NB4 (cell line): ENCODE measurements around the gene ZCCHC9.

Source experiments
- MYC ChIP-seq: IDR thresholded peaks from 2 replicates; pipeline ENCODE4 v1.6.1; 2011; ENCODE audit warnings: low read depth, low read length
- POLR2A ChIP-seq: IDR thresholded peaks from 2 replicates; pipeline ENCODE4 v1.6.1; 2011; ENCODE audit warnings: mild to moderate bottlenecking; ENCODE audit not compliant: insufficient read length; ENCODE audit errors: extremely low read depth
- TF ChIP-seq, protein P1 (sequence below): IDR thresholded peaks from one replicate; pipeline ENCODE4 v1.5.1; 2012; ENCODE audit warnings: low read depth, low read length

DNA sequence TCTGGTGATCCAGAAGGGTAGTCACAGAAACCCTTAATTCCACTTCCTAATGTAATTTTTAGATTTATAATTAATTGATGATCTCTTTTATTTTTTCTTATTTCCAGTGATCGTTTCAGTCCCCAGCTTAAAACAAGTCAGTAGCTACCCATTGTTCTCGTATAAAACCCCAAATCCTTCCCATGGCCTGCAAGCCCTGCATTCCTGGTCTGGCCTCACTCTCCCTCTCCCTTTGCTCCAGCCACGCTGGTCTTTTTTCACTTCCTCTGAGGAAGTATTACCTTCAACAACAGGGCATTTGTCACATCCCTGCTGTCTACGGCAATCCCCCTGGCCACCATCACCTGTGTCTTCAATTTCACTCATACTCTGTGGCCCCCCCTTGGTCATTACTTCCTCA is 47.8 kb downstream of the ZCCHC9 start:
- TF ChIP-seq, protein P1, sequence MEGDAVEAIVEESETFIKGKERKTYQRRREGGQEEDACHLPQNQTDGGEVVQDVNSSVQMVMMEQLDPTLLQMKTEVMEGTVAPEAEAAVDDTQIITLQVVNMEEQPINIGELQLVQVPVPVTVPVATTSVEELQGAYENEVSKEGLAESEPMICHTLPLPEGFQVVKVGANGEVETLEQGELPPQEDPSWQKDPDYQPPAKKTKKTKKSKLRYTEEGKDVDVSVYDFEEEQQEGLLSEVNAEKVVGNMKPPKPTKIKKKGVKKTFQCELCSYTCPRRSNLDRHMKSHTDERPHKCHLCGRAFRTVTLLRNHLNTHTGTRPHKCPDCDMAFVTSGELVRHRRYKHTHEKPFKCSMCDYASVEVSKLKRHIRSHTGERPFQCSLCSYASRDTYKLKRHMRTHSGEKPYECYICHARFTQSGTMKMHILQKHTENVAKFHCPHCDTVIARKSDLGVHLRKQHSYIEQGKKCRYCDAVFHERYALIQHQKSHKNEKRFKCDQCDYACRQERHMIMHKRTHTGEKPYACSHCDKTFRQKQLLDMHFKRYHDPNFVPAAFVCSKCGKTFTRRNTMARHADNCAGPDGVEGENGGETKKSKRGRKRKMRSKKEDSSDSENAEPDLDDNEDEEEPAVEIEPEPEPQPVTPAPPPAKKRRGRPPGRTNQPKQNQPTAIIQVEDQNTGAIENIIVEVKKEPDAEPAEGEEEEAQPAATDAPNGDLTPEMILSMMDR: no peak
- no peak for TF ChIP-seq MYC
- TF ChIP-seq POLR2A: no peak
